HEK293T (cell line): ENCODE results near the gene SLC39A13.

ENCODE experiments used
- CTCF ChIA-PET: fragments of 350-600 bp; formaldehyde crosslinking; extraction: SDS; loops from one replicate; lab custom pipeline; 2021; ENCODE audit warnings: antibody characterized with exemption, inconsistent platforms; lab: Yijun Ruan, JAX
- POLR2A ChIA-PET: fragments of 350-600 bp; formaldehyde crosslinking; extraction: SDS; loops from one replicate; lab custom pipeline; 2020; ENCODE audit warnings: antibody characterized with exemption, inconsistent platforms; lab: Yijun Ruan, JAX
- DNase-seq: peaks from one replicate; pipeline ENCODE4 v3.0.0; 2012; ENCODE audit warnings: mixed read lengths; ENCODE audit errors: extremely low spot score
- ARNT ChIP-seq: fragments of 450-650 bp; IDR thresholded peaks from 2 replicates; pipeline ENCODE4 v1.6.1; 2017; ENCODE audit warnings: mild to moderate bottlenecking
- BHLHE40 ChIP-seq: fragments of 450-650 bp; IDR thresholded peaks from 2 replicates; pipeline ENCODE4 v1.6.1; 2016; ENCODE audit warnings: mild to moderate bottlenecking, moderate library complexity, borderline replicate concordance
- CTBP1 ChIP-seq: fragments of 450-650 bp; IDR thresholded peaks from 2 replicates; pipeline ENCODE4 v1.6.1; 2016; ENCODE audit warnings: borderline replicate concordance
- ELF4 ChIP-seq: fragments of 450-650 bp; IDR thresholded peaks from 2 replicates; pipeline ENCODE4 v1.6.1; 2017; ENCODE audit warnings: antibody characterized with exemption
- FOXA1 ChIP-seq: fragments of 450-650 bp; IDR thresholded peaks from 2 replicates; pipeline ENCODE4 v1.6.1; 2016; ENCODE audit warnings: mild to moderate bottlenecking
- FOXK2 ChIP-seq: fragments of 450-650 bp; IDR thresholded peaks from 2 replicates; pipeline ENCODE4 v1.6.1; 2016; ENCODE audit warnings: mild to moderate bottlenecking
- FOXM1 ChIP-seq: fragments of 450-650 bp; IDR thresholded peaks from 2 replicates; pipeline ENCODE4 v1.6.1; 2017; ENCODE audit warnings: mild to moderate bottlenecking, borderline replicate concordance
- HDGF ChIP-seq: fragments of 450-650 bp; IDR thresholded peaks from 2 replicates; pipeline ENCODE4 v1.6.1; 2017; ENCODE audit warnings: antibody characterized with exemption, borderline replicate concordance
- L3MBTL2 ChIP-seq: fragments of 450-650 bp; conservative IDR thresholded peaks from 2 replicates; pipeline ENCODE4 v1.6.1; 2016; ENCODE audit warnings: mild to moderate bottlenecking
- LEF1 ChIP-seq: fragments of 450-650 bp; IDR thresholded peaks from 2 replicates; pipeline ENCODE4 v1.6.1; 2017; ENCODE audit warnings: mild to moderate bottlenecking, borderline replicate concordance
- NFRKB ChIP-seq: fragments of 450-650 bp; IDR thresholded peaks from 2 replicates; pipeline ENCODE4 v1.6.1; 2016; ENCODE audit warnings: mild to moderate bottlenecking, moderate library complexity
- SP1 ChIP-seq: fragments of 450-650 bp; IDR thresholded peaks from 2 replicates; pipeline ENCODE4 v1.6.1; 2017
- SUZ12 ChIP-seq: fragments of 450-650 bp; IDR thresholded peaks from 2 replicates; pipeline ENCODE4 v1.6.1; 2016; ENCODE audit warnings: mild to moderate bottlenecking
- TARDBP ChIP-seq: fragments of 450-650 bp; IDR thresholded peaks from 2 replicates; pipeline ENCODE4 v1.6.1; 2016
- ZNF384 ChIP-seq: fragments of 450-650 bp; IDR thresholded peaks from 2 replicates; pipeline ENCODE4 v1.6.1; 2016
- TF ChIP-seq, protein P1 (sequence below): fragments of 450-650 bp; IDR thresholded peaks from 2 replicates; pipeline ENCODE4 v1.6.1; 2016

SLC39A13 gene

DNA sequence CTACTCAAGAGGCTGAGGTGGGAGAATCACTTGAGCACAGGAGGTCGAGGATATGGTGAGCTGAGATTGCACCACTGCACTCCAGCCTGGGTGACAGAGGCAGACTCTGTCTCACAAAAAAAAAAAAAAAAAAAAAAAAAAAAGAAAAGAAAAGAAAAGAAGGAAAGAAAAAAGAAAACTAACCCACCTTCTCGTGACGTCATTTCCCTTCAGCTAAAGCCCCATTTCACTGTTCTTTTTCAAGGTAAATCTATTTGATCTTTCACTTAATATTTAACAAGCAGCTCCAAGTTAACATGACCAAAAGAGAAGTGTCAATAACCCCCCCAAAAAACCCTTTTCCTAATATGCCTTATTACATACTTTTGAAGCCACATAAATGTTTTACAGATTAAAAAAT, 35.4 kb downstream of the SLC39A13 start:
- TF ChIP-seq SP1, result no peak
- TF ChIP-seq L3MBTL2, result no peak
- no peak for TF ChIP-seq FOXA1
- no peak for TF ChIP-seq FOXM1
- no peak for TF ChIP-seq ELF4
- TF ChIP-seq, protein P1, sequence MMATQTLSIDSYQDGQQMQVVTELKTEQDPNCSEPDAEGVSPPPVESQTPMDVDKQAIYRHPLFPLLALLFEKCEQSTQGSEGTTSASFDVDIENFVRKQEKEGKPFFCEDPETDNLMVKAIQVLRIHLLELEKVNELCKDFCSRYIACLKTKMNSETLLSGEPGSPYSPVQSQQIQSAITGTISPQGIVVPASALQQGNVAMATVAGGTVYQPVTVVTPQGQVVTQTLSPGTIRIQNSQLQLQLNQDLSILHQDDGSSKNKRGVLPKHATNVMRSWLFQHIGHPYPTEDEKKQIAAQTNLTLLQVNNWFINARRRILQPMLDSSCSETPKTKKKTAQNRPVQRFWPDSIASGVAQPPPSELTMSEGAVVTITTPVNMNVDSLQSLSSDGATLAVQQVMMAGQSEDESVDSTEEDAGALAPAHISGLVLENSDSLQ, result no peak
- ChIA-PET CTCF (no interaction called here), POLR2A (no interaction called here)
- no peak for DNase-seq

DNA sequence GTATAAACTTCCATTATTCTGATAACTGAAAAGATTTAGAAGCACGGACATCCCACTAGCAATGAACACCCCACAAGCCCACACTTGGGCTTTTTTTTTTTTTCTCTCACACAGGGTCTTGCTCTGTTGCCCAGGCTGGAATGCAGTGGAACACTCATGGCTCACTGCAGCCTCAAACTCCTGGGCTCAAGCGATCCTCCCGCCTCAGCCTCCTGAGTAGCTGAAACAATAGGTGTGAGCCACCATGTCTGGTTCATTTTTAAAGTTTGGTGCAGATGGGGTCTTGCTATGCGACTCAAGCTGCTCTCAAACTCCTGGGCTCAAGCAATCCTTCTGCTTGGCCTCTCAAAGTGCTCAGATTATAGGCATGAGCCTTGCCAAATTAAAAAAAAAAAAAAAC, 37.5 kb downstream of the SLC39A13 start:
- ChIA-PET POLR2A (no interaction called here), CTCF (no interaction called here)
- TF ChIP-seq HDGF (no peak), FOXA1 (no peak), SP1 (no peak), FOXM1 (no peak), L3MBTL2 (no peak), SUZ12 (no peak), ARNT (no peak), LEF1 (no peak), BHLHE40 (no peak), TARDBP (no peak), ELF4 (no peak), CTBP1 (no peak)
- DNase-seq, result no peak

DNA sequence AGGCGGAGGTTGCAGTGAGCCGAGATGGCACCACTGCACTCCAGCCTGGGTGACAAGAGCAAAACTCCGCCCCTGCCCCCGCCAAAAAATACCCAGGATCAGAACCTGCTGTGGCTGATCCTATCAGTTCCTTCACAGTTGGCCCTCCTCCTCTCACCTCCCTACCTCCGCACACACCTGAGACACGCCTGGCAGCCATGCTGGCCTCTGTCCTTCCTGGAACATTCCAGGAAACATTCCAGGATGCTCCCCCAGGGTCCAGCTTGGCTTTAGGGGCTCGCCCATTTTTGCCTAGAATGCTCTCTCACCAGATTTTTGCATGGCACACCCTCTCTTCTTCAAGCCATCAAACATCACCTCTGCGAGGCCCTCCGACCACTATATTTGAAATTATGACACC, 38.4 kb downstream of the SLC39A13 start:
- no peak for DNase-seq
- CTCF ChIA-PET, result no interaction called here
- TF ChIP-seq ARNT (no peak), ZNF384 (no peak), LEF1 (no peak), NFRKB (no peak), BHLHE40 (no peak), SP1 (no peak), FOXM1 (no peak), SUZ12 (no peak), FOXA1 (no peak), FOXK2 (no peak), L3MBTL2 (no peak), HDGF (no peak), TARDBP (no peak), CTBP1 (no peak), ELF4 (no peak)
- TF ChIP-seq, protein P1, result no peak
- POLR2A ChIA-PET, result no interaction called here

- DNase-seq, result no peak
- TF ChIP-seq NFRKB (no peak), LEF1 (no peak), FOXA1 (no peak), BHLHE40 (no peak), ZNF384 (no peak), SUZ12 (no peak), HDGF (no peak), FOXM1 (no peak), CTBP1 (no peak), ARNT (no peak), ELF4 (no peak), SP1 (no peak), L3MBTL2 (no peak), TARDBP (no peak), FOXK2 (no peak)
- TF ChIP-seq, protein P1, result no peak
- ChIA-PET CTCF (no interaction called here), POLR2A (no interaction called here)
Observed at GRCh38 chr11:47447906-47448305, 39.5 kb downstream of the SLC39A13 start.

GRCh38 chr11:47448566-47449427, 40.4 kb downstream of the SLC39A13 start, which contains the start of gene RAPSN:
TSS of gene RAPSN (minus strand) at chr11:47449136. CDS start at chr11:47448964, 172 bp downstream.
- TF ChIP-seq FOXA1 (no peak), CTBP1 (no peak), TARDBP (no peak), FOXM1 (no peak), NFRKB (no peak), LEF1 (no peak), SP1 (no peak), FOXK2 (no peak)
- ChIA-PET POLR2A (no interaction called here), CTCF (no interaction called here)
- no peak for DNase-seq

DNA sequence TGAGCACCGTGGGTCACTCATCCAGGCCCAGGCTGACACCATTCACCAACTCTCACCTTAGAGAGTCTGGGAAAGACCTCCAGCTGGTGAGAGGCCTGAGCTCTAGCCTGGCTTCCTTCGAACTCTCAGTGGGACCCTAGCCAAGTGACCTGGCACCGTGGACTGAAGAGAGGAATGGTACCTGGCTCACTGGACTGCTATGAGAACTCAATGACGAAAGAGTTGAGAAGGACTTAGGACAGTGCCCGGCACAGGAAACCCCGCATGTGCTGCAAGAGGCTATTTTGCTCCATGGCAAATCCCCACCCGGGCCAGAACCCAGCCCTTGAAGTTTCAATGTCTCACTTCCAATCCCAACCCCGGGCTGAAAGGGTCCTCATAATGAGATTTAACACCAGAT, 41.2 kb downstream of the SLC39A13 start:
- ChIA-PET POLR2A (no interaction called here), CTCF (no interaction called here)
- TF ChIP-seq LEF1, result no peak
- TF ChIP-seq, protein P1, result no peak
- no peak for TF ChIP-seq SUZ12
- no peak for TF ChIP-seq FOXM1
- TF ChIP-seq NFRKB, result no peak
- TF ChIP-seq BHLHE40, result no peak
- no peak for TF ChIP-seq HDGF
- DNase-seq, result no peak
